ENCODE data around the gene GABARAPL1.

The GABARAPL1 gene

GRCh38 chr12:10211940-10212738 lies 538 bp upstream of the GABARAPL1 start (continued):
- TF ChIP-seq ZNF610 (tag by site-specific recombination; IDR thresholded peaks at IDR 0.05; ENCODE audit: borderline replicate concordance), result peak; percentile 80; the same call in 1 of the 2 replicates
- TF ChIP-seq KLF17 (tag by site-specific recombination; IDR thresholded peaks at IDR 0.05), result peak; percentile 94
- no peak for TF ChIP-seq MEIS1 (CRISPR knock-in tag; IDR thresholded peaks at IDR 0.05; ENCODE audit: borderline replicate concordance)
- peak; percentile 22; the same call in 1 of the 2 replicates for TF ChIP-seq ZNF202 (tag by site-specific recombination; IDR thresholded peaks at IDR 0.05; ENCODE audit: borderline replicate concordance)
- TF ChIP-seq ZNF350 (tag by site-specific recombination; IDR thresholded peaks at IDR 0.05), result no peak
- TF ChIP-seq ZNF549 (tag by site-specific recombination; IDR thresholded peaks at IDR 0.05), result no peak
- TF ChIP-seq ZNF112 (tag by site-specific recombination; IDR thresholded peaks at IDR 0.05), result no peak
- TF ChIP-seq ZSCAN23 (tag by site-specific recombination; IDR thresholded peaks at IDR 0.05), result peak; percentile 86
- no peak for TF ChIP-seq ZNF670 (tag by site-specific recombination; IDR thresholded peaks at IDR 0.05; ENCODE audit: low read depth)
- TF ChIP-seq PRDM2 (tag by site-specific recombination; IDR thresholded peaks at IDR 0.05; ENCODE audit: borderline replicate concordance), result no peak
- no peak for TF ChIP-seq ZNF548 (tag by site-specific recombination; IDR thresholded peaks at IDR 0.05)
- TF ChIP-seq ZNF169 (tag by site-specific recombination; IDR thresholded peaks at IDR 0.05), result no peak
- TF ChIP-seq ZNF629 (tag by site-specific recombination; IDR thresholded peaks at IDR 0.05), result peak; percentile 98
- TF ChIP-seq ZFP41 (tag by site-specific recombination; IDR thresholded peaks at IDR 0.05; ENCODE audit: borderline replicate concordance), result no peak
- 0 out of 2 replicates have a peak, but pooled peaks have one; percentile 70 for TF ChIP-seq ZNF561 (tag by site-specific recombination; IDR thresholded peaks at IDR 0.05; ENCODE audit: borderline replicate concordance)
- TF ChIP-seq GFI1B (tag by site-specific recombination; IDR thresholded peaks at IDR 0.05), result 0 out of 2 replicates have a peak, but pooled peaks have one; percentile 56
- peak; percentile 56; the same call in 1 of the 2 replicates for TF ChIP-seq ZNF391 (tag by site-specific recombination; IDR thresholded peaks at IDR 0.05; ENCODE audit: borderline replicate concordance, low read depth)
- TF ChIP-seq ZNF777 (tag by site-specific recombination; IDR thresholded peaks at IDR 0.05; ENCODE audit: borderline replicate concordance), result no peak
- no peak for TF ChIP-seq ZNF223 (tag by site-specific recombination; IDR thresholded peaks at IDR 0.05)
- no peak for TF ChIP-seq ZNF747 (tag by site-specific recombination; IDR thresholded peaks at IDR 0.05)
- TF ChIP-seq PRDM10 (tag by site-specific recombination; IDR thresholded peaks at IDR 0.05), result peak; percentile 98; the same call in 1 of the 2 replicates
- peak; percentile 27 for TF ChIP-seq ZNF623 (tag by site-specific recombination; IDR thresholded peaks at IDR 0.05)
- TF ChIP-seq BCL11B (tag by site-specific recombination; IDR thresholded peaks at IDR 0.05; ENCODE audit: low read depth), result no peak
- TF ChIP-seq SP3 (tag by site-specific recombination; IDR thresholded peaks at IDR 0.05), result peak; percentile 71; the same call in 1 of the 2 replicates
- no peak for TF ChIP-seq HOXC10 (CRISPR knock-in tag; IDR thresholded peaks at IDR 0.05)
- peak; percentile 80 for TF ChIP-seq ZNF341 (tag by site-specific recombination; IDR thresholded peaks at IDR 0.05; ENCODE audit: low read depth)

All from HEK293 (cell line).